ENCODE data around the gene MBNL2.

DNA sequence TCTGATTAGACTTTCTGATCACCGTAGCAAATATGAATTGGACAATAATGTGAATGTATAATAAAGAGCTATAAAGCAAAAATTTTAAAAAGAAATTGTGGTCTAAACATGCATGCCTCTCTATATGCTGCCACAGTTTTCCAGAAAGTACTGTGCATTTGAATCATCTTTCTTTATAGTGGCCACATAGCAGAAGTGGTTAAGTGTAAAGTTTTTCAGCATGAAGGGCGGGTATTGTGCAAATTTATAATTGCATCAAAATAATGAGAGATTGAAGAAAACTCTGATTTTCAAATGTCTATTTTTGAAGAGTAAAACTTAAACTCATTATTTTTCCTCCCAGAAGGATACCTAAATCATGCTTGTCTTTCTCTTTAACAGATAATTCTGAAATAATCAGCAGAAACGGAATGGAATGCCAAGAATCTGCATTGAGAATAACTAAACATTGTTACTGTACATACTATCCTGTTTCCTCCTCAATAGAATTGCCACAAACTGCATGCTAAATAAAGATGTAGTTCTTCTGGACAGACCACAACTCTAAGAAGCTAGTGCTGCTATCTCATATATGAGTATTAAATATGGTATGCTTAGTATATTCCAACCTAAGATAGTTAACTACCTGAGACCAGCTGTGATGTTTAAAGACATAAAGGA lies 168.9 kb downstream of the MBNL2 start:
- no peak for TF ChIP-seq POLR2AphosphoS5 (IDR thresholded peaks at IDR 0.05)
- no peak for TF ChIP-seq CTCF (IDR thresholded peaks at IDR 0.05)
- no peak for TF ChIP-seq EP300 (IDR thresholded peaks at IDR 0.05)
